CD4-positive, alpha-beta T cell treated with Interleukin-4 for 1 hour (primary cell): ENCODE measurements around the gene LIPM.
"Not testable (repeated sequence)": the region's sequence is repeated elsewhere in the genome, so short reads cannot be mapped to it uniquely, and the experiment has no call there.

Experiments used
- DNase-seq, 2 donors: peaks; one replicate each; pipeline ENCODE4 v3.0.0-alpha.2; 2020 to 2022

The LIPM gene

GRCh38 chr10:88804083-88804812 is 1.7 kb downstream of the LIPM start:
- DNase-seq = no peak

- no peak for DNase-seq
Observed at GRCh38 chr10:88805361-88805760, 2.8 kb downstream of the LIPM start.

- DNase-seq = no peak
Observed at GRCh38 chr10:88805924-88806323, 3.4 kb downstream of the LIPM start.

- DNase-seq = no peak
Observed at GRCh38 chr10:88809621-88810020, 7.1 kb downstream of the LIPM start.

GRCh38 chr10:88810196-88810961 is 7.8 kb downstream of the LIPM start:
- DNase-seq = peak; percentile 39 to 67

GRCh38 chr10:88813200-88813599 is 10.7 kb downstream of the LIPM start:
- no peak for DNase-seq

DNA sequence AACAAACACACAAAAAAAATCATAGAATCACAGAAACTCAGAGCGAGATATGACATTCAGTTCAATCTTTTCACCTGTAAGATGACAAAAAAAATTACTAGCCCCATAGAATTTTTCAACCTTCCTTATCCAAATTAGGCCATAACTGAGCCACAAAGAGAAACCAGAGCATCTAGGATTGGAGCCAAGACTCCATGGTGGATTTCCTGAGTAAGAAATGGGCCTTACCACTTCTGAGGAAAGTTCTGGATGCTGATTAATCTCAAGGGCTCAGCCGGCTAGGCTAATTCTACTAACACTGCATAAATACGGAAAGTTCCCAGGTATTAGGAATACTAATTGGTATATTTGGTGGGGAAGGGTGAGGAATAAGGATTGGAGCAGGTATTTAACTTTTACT is 16.8 kb downstream of the LIPM start:
- no peak for DNase-seq

GRCh38 chr10:88820748-88821401 is 18.3 kb downstream of the LIPM start:
- no peak for DNase-seq

DNA sequence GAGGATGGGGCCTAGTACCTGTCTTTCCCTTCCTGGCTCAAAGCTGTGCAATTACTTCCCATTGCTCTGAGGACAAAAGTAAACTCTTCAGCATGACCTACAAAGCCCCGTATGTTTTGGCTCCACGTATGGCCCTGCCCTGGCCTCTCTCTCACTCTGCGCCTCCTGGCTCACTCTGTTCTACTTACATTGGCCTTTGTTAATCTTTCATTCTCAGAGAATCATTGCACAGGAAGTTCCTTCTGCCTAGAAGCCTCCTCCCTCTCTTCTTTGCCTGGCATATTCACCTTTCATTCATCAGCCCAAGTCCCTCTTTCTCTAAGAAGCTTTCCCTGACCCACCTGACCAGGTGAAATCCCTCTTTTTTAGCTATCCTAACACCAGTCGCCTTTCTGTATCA is 23.9 kb downstream of the LIPM start:
- no peak for DNase-seq

- DNase-seq = no peak
Observed at GRCh38 chr10:88827671-88828070, 25.1 kb downstream of the LIPM start.

DNA sequence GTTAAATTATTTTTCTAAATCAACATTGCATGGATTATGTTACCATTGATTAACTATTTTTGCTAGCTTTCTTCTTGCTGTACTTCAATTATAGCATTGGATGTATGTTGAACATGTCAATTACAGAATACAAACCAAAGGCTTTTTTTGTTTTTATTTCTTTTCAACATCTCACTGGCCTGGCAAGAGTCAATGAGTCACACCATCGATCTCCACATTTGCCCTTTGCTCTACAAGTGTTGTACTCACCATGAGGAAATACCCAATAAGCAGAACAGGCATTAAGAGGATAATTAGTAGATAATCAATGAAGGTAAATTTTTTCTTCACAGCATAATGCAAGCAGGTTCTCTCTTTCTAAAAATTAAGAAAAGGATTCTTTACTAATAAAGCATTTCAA is 25.8 kb downstream of the LIPM start:
- DNase-seq = no peak

DNA sequence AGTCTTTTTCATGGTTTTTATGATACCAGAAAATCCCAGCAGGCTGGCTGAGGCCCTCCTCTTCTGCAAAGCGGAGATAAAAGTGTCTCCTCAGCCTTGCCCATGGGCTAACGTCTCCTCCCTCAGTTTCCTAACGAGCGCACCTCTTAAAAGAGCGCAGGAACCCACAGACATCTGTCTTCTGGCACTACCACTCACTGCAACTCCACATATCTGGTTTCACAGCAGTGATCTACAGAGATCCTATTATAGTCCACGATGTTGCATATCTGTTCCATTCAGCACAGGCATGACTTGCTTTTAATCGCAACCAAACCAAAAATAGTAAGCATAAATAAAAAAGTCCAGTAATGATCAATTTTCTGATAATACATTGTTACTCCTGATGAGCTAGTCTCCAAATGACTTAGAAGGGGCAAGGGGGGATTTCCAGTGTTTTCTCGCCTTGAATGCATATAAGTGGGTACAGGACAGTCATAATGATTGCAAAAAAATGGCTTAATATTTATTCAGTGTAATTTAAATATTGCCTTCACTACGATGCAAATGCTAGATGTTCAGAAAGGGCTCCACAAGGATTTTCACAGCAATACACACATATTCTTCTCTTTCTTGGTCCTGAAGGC is 28.2 kb downstream of the LIPM start:
- no peak for DNase-seq

DNA sequence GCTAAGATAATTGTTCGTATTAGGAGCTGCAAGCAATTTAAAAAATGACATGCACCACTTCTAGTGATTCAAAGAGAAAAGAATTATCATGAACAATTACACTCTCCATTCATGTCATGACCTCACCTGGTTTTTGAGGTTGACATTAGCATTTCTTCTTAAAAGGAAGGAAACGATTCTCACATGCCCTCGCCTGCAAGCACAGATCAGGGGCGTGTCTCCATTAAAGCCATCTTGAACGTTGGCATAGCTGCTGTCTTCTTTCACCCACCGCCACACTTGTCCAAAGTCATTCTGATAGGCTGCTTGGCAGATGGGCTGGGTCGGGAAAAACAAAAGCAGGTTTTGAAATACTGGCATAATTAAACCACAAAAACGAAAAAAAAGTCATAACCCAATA is 29.2 kb downstream of the LIPM start:
- peak; percentile 50 to 75 for DNase-seq

DNA sequence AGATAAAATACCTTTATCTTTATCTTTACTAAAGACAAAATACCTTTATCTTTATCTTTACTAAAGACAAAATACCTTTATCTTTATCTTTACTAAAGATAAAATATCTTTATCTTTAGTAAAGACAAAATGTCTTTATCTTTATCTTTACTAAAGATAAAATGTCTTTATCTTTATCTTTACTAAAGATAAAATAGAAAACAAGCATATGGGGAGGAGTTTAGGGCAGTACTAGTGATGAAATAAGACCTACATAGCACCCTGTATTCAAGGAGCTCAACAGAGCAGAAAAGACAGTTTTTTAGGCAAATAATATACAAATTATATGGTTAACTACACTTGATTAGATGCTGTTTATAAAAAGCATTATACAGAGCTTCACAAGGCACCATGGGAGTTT is 29.8 kb downstream of the LIPM start:
- no peak for DNase-seq

- no peak for DNase-seq
Observed at GRCh38 chr10:88833156-88833555, 30.6 kb downstream of the LIPM start.

DNA sequence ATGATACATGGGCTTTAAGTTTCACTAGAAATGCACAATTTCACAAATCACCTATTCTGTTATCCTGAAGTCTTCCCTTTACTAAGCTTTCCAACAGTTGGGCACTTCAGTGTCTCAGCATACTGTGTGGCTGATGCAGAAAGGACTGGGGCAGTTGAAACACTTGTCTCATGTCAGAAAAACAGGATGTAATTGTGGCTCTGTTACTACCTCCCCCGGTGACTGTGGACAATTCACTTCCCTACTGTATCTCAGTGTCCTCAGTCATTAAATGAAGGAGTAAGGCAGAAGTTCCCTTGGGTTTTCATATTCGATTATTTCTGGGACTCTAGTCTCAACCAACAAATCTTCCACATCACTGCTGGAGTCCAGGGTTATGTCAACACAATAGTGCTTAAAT is 31.2 kb downstream of the LIPM start:
- no peak for DNase-seq

- DNase-seq = peak; percentile 87 to 89
Observed at GRCh38 chr10:88835096-88835909, 32.8 kb downstream of the LIPM start.

DNA sequence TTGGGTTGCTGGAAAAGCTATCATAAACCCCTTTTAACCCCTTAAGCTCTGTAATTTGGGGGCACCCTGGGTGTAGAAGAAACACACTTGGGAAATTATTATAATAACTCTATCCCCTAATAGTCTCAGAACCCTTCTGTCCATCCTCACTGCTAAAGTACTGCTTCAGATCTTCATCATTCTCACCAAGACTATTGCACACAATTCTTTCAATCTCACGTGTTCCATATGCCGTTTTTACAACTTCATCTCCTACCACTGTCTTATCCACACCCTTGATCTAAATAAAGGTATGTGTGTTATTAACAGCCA is 33.3 kb downstream of the LIPM start:
- DNase-seq = no peak

DNA sequence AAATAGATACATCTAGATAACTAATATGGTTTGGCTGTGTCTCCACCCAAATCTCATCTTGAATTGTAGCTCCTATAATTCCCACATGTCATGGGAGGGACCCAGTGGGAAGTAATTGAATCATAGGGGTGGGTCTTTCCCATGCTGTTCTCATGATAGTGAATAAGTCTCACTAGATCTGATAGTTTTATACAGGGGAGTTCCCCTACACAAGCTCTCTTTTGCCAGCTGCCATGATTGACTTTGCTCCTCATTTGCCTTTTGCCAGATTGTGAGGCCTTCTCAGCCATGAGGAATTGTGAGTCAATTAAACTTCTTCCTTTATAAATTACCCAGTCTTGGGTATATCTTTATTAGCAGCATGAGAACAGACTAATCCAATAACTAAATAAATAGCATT is 35.1 kb downstream of the LIPM start:
- not testable (repeated sequence) for DNase-seq

DNA sequence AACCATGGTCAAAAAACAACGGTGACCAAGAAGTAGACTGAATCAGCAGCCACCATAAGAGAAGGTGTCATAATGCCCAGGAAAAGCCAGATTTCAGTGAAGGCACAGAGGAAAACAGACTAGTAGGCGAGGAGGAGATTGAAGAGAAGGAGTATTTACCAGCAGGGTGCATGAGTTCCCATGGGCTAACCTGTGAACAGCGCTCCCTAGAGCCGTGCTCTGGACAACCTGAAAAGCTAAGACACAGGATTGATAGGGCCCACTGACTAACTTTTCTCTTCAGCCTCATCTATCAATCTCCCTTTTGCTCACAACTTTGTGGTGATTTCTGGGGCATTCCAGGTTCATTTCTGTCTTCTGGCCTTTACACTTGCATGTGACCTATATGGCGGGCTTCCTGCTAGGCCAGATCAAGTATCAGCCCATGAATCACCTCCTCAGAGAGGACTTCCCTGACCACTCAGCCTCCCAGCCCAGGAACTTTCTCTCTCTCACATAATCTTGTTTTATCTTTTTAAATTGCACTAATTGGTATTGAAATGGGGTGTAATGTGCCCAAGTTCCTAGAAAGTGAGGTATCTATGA is 36.3 kb downstream of the LIPM start:
- no peak for DNase-seq

DNA sequence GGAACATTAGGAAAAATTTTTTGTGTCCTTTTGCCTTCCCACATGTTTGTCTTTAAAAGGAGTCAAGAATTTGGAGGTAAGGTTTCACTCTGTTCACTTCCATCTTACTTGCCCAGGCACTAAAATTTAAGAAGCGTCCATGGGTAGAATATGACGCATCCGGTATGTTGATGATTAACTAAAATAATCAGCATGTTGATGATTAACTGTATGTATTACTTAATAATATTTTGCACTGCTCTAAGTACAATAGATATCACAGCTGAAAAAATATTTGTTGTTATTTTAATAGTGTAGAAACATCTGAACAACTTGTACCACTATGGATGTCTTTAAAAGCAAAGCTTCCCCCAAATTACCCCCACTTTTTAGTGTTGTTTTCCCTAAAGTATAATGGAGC is 37.6 kb downstream of the LIPM start:
- DNase-seq = no peak

GRCh38 chr10:88840881-88841280 is 38.4 kb downstream of the LIPM start:
- no peak for DNase-seq
